CD4-positive, alpha-beta memory T cell (primary cell): ENCODE measurements around the gene OBSCN. TPM values are rescaled to one million over a fixed set of nuclear protein-coding genes. Genes with fewer than 3 reads are reported as not detected.

Experiments used
- CTCF ChIA-PET: fragments of 350-600 bp; sonication (Branson Sonifier 250); formaldehyde crosslinking; loops from one replicate; lab custom pipeline; 2021; ENCODE audit warnings: inconsistent platforms; ENCODE audit not compliant: partially characterized antibody; lab: Charles Lee
- POLR2A ChIA-PET: fragments of 350-600 bp; sonication (Branson Sonifier 250); formaldehyde crosslinking; loops from one replicate; lab custom pipeline; 2021; ENCODE audit not compliant: partially characterized antibody; lab: Charles Lee
- DNase-seq, 5 donors: peaks; one replicate each; pipeline versions ENCODE4 v3.0.0 to v3.0.0-alpha.2; 2020 to 2022; ENCODE audit warnings: mixed read lengths in 1 of 5
- H3K27ac ChIP-seq: one replicate; pipeline ENCODE4 v1.7.0; 2013; ENCODE audit warnings: low read depth, low read length
- H3K27me3 ChIP-seq: 2 replicates; pipeline ENCODE4 v1.7.0; 2013; ENCODE audit warnings: mild to moderate bottlenecking, low read length, moderate library complexity; ENCODE audit not compliant: insufficient read depth
- H3K36me3 ChIP-seq: 2 replicates; pipeline ENCODE4 v1.7.0; 2013; ENCODE audit warnings: mild to moderate bottlenecking, low read length, moderate library complexity; ENCODE audit not compliant: insufficient read depth
- H3K4me1 ChIP-seq: 2 replicates; pipeline ENCODE4 v1.7.0; 2013; ENCODE audit warnings: mild to moderate bottlenecking, low read length, moderate library complexity; ENCODE audit not compliant: insufficient read depth
- H3K4me3 ChIP-seq, 2 donors: one replicate each; pipeline ENCODE4 v1.7.0; 2013; ENCODE audit warnings: low read length in 2 of 2, mild to moderate bottlenecking in 1 of 2
- H3K9me3 ChIP-seq, 2 donors: one replicate each; pipeline ENCODE4 v1.7.0; 2013; ENCODE audit warnings: low read length in 2 of 2, control low read depth in 1 of 2; ENCODE audit not compliant: control insufficient read depth in 1 of 2
- H3K27ac Mint-ChIP-seq, 7 donors: one replicate each; pipeline ENCODE4 v1.8.0; 2020 to 2021; ENCODE audit warnings: mixed read lengths in 7 of 7, mild to moderate bottlenecking in 6 of 7, inconsistent platforms in 3 of 7, moderate library complexity in 3 of 7
- H3K27me3 Mint-ChIP-seq, 2 donors: one replicate each; pipeline ENCODE4 v1.8.0; 2020 to 2021; ENCODE audit warnings: mixed read lengths in 2 of 2
- H3K36me3 Mint-ChIP-seq, 2 donors: one replicate each; pipeline ENCODE4 v1.8.0; 2020 to 2021; ENCODE audit warnings: mixed read lengths in 2 of 2, inconsistent platforms in 1 of 2, mild to moderate bottlenecking in 1 of 2
- H3K4me1 Mint-ChIP-seq, 4 donors: one replicate each; pipeline ENCODE4 v1.8.0; 2020 to 2021; ENCODE audit warnings: mixed read lengths in 4 of 4, mild to moderate bottlenecking in 1 of 4
- H3K4me3 Mint-ChIP-seq, 8 donors: one replicate each; pipeline ENCODE4 v1.8.0; 2020 to 2021; ENCODE audit warnings: mixed read lengths in 8 of 8, mild to moderate bottlenecking in 7 of 8, moderate library complexity in 6 of 8, inconsistent platforms in 3 of 8
- H3K9me3 Mint-ChIP-seq, 8 donors: one replicate each; pipeline ENCODE4 v1.8.0; 2020 to 2021; ENCODE audit warnings: mixed read lengths in 8 of 8, mild to moderate bottlenecking in 5 of 8, inconsistent platforms in 3 of 8, moderate library complexity in 1 of 8
- intact Hi-C: fragments of 100-400 bp; cut with micrococcal nuclease; formaldehyde crosslinking; loops from one replicate; pipeline ENCODE4 v1.15.1; 2023
- polyA plus RNA-seq, 2 donors: library from polyadenylated mRNA; unstranded; fragments of 300-500 nt; fragmentation: Illumina TruSeq; gene quantifications; one replicate each; pipeline ENCODE4 v1.2.3, GENCODE V29; 2021
- total RNA-seq, 2 experiments: library from RNA; stranded (reverse); gene quantifications; one replicate each; pipeline ENCODE4 v1.2.3, GENCODE V29; 2021

OBSCN gene
- total and polyA plus RNA-seq, 4 experiments from 2014 or later = 0.19 to 91.4 (median 39.8) TPM

DNA sequence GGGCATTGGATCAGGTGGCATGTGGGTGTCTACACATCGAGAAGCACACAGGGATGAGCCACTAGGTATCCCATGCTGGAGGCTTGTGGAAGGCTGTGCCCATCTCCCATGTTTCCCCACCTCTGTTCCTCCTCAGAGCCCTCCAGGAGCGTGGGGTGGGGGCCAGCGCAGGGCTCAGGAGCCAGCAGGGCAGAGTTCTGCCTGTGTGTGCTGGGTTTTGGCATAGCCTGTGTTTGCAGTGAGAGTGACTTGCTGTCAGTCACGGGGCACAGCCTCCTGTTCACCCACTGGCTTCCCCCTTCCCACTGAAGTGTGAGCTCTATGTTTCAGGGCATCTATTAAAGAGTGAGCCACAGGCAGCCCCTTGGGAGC, 31.8 kb upstream of the OBSCN start:
- H3K27me3 ChIP-seq = no peaks in the 10 kb centered on the region
- no peaks in the 10 kb centered on the region for H3K9me3 ChIP-seq
- no peak for DNase-seq
- no peak overlapping the region for H3K4me3 ChIP-seq
- H3K36me3 Mint-ChIP-seq = peaks cover 6 to 8% of the 10 kb centered on the region in 2 donors
- H3K4me1 ChIP-seq = no peaks in the 10 kb centered on the region
- H3K27ac Mint-ChIP-seq = peak overlapping the region in 1 of 7 donors; percentile 60
- H3K4me1 Mint-ChIP-seq = peaks cover 4 to 12% (median 10%) of the 10 kb centered on the region in 4 donors
- H3K4me3 Mint-ChIP-seq = no peak overlapping the region
- H3K9me3 Mint-ChIP-seq = no peaks in the 10 kb centered on the region
- POLR2A ChIA-PET = interaction anchor here (1.5 to 4.9 kb wide), 2 partner anchors 11 to 37 kb away, joined by 5 to 26 read pairs; partner anchors contain the start of gene IBA57
- no peak overlapping the region for H3K27ac ChIP-seq
- peaks cover 3% of the 10 kb centered on the region for H3K36me3 ChIP-seq
- CTCF ChIA-PET = interaction anchor here (1.3 to 2.5 kb wide), 2 partner anchors 10 to 324 kb away, joined by 3 to 17 read pairs; partner anchors contain the start of gene IBA57
- intact Hi-C loops = no loop called here
- no peaks in the 10 kb centered on the region for H3K27me3 Mint-ChIP-seq

DNA sequence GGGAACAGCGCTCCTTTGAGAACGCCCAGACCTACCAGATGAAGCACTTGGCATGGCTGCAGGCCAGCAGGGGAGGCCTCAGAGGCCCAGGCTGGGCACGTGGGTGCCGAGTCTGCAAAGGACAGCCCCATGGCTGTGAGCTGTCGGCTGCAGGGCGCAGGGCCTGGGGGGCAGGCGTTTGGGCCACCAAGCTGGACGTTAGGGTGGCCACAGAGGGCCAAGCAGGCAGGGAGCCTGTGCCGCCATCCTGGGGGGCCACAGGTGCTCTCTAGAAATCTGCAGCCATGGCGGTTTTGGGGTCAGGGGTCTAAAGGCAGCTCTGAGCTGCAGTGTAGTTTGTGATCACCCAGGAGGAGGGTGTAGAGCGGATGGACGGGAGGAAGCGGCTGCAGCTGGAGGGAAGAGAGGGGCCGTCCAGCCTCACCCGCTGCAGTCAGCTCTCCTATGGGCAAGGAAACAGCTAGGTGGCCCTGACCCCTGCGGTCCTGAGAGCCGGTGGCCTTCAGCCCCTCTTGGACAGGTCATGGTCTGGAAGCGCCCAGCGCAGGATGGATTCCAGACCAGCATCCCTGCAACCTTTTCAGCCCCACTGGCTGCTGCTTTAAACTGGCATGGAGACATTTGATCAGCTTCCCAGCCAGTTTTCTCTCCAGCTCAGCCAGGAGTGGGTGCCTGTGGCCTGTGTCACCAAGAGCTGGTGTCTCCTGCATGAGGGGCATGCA, 31.2 kb upstream of the OBSCN start:
- CTCF ChIA-PET = interaction anchor here (0.7 to 2.5 kb wide), 3 partner anchors 10 to 323 kb away, joined by 3 to 17 read pairs (median 4); partner anchors contain the start of gene IBA57
- Mint-ChIP-seq H3K4me3 (no peak overlapping the region), H3K36me3 (peaks cover 6 to 8% of the 10 kb centered on the region in 2 donors), H3K9me3 (no peaks in the 10 kb centered on the region), H3K27ac (peak overlapping the region in 1 of 7 donors; percentile 60), H3K4me1 (peaks cover 4 to 12% (median 8%) of the 10 kb centered on the region in 4 donors), H3K27me3 (no peaks in the 10 kb centered on the region)
- intact Hi-C loops = no loop called here
- H3K36me3 ChIP-seq = peaks cover 3% of the 10 kb centered on the region
- POLR2A ChIA-PET = interaction anchor here (0.9 to 4.9 kb wide), 3 partner anchors 11 to 37 kb away, joined by 3 to 26 read pairs (median 5); partner anchors contain the start of gene IBA57
- no peaks in the 10 kb centered on the region for H3K4me1 ChIP-seq
- no peak for DNase-seq
- H3K27me3 ChIP-seq = no peaks in the 10 kb centered on the region
- H3K9me3 ChIP-seq = no peaks in the 10 kb centered on the region
- no peak overlapping the region for H3K4me3 ChIP-seq
- H3K27ac ChIP-seq = no peak overlapping the region

DNA sequence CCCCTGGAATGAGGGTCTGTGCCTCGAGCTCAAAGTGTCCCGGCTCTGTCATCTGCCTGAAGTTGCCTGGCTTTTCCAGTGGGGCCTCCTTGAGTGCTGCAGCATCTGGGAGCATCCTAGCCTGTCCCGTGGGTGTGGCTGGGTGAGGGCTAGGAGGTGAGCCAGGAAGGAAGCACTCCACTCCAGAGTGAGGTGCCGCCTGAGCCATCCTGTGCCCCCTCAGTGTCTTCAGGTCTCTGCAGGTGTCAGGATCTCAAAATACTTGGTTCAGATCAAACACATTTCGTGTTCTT, 30.7 kb upstream of the OBSCN start:
- no peaks in the 10 kb centered on the region for H3K9me3 Mint-ChIP-seq
- POLR2A ChIA-PET = interaction anchor here (0.9 to 4.9 kb wide), 3 partner anchors 11 to 36 kb away, joined by 3 to 26 read pairs (median 5); partner anchors contain the start of gene IBA57
- H3K4me3 Mint-ChIP-seq = no peak overlapping the region
- H3K4me3 ChIP-seq = no peak overlapping the region
- peaks cover 3 to 12% (median 7%) of the 10 kb centered on the region in 4 donors for H3K4me1 Mint-ChIP-seq
- DNase-seq = no peak
- CTCF ChIA-PET = interaction anchor here (0.7 to 2.5 kb wide), 3 partner anchors 11 to 323 kb away, joined by 3 to 17 read pairs (median 4); partner anchors contain the start of gene IBA57
- intact Hi-C loops = no loop called here
- no peaks in the 10 kb centered on the region for H3K9me3 ChIP-seq
- H3K27ac Mint-ChIP-seq = peak overlapping the region in 1 of 7 donors; percentile 46
- H3K27me3 Mint-ChIP-seq = no peaks in the 10 kb centered on the region
- peaks cover 6 to 8% of the 10 kb centered on the region in 2 donors for H3K36me3 Mint-ChIP-seq
- H3K4me1 ChIP-seq = no peaks in the 10 kb centered on the region
- peaks cover 3% of the 10 kb centered on the region for H3K36me3 ChIP-seq
- no peaks in the 10 kb centered on the region for H3K27me3 ChIP-seq
- H3K27ac ChIP-seq = no peak overlapping the region

DNA sequence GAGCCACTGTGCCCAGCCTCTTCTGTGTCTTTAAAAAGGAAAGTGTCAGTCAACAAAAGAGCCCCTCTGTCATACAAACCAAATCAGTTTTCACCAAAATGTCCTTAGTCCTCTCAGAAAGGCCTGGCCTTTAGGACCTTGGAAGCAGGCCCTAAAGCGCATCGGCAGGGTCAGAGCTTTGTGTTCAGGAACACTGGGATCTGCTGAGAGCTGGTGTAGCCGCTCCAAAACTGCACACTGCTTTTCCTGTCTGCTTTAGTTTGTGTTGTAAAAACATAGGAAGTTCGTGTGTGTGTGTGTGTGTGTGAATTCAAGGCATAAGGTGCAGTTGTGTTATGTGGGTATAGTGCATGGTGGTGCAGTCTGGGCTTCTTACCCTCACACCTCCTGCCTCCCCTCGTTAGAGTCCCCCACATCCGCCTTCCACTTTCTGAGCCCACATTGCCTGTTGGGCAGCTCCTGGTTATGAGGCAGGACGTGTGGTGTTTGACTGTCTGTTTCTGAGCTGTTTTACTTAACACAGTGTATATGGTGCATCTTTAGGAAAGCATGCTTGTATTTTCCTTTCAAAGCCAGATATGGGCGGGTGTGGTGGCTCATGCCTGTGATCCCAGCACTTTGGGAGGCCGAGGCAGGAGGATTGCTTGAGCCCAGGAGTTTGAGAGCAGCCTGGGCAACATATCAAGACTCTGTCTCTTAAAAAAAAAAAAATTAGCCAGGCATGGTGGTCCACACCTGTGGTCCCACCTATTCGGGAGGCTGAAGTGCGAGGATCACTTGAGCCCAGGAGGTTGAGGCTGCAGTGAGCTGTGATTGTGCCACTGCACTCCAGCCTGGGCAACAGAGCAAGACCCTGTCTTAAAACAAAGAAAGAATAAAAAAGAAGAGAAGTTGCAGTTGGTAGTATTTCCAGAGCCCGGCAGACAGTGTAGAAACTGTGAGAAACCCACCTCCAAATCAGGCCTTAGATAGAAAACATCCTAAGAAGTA, 29.8 kb upstream of the OBSCN start:
- Histone ChIP-seq H3K36me3 (peaks cover 3% of the 10 kb centered on the region), H3K27me3 (no peaks in the 10 kb centered on the region), H3K4me1 (no peaks in the 10 kb centered on the region), H3K27ac (no peak overlapping the region), H3K9me3 (no peaks in the 10 kb centered on the region), H3K4me3 (no peak overlapping the region)
- no peaks in the 10 kb centered on the region for H3K27me3 Mint-ChIP-seq
- H3K4me1 Mint-ChIP-seq = peaks cover 0 to 4% (median under 1%) of the 10 kb centered on the region in 4 donors
- CTCF ChIA-PET = interaction anchor here (2.5 kb wide), 1 partner anchor 12 kb away, joined by 17 read pairs; the partner anchor contains the start of gene IBA57
- no peaks in the 10 kb centered on the region for H3K9me3 Mint-ChIP-seq
- peak overlapping the region in 5 of 7 donors; percentile 17 to 76 (median 46) for H3K27ac Mint-ChIP-seq
- DNase-seq = no peak
- H3K4me3 Mint-ChIP-seq = no peak overlapping the region
- intact Hi-C loops = no loop called here
- H3K36me3 Mint-ChIP-seq = peaks cover 6 to 8% of the 10 kb centered on the region in 2 donors
- POLR2A ChIA-PET = interaction anchor here (1.5 to 4.9 kb wide), 2 partner anchors 13 to 35 kb away, joined by 5 to 26 read pairs; partner anchors contain the start of gene IBA57

DNA sequence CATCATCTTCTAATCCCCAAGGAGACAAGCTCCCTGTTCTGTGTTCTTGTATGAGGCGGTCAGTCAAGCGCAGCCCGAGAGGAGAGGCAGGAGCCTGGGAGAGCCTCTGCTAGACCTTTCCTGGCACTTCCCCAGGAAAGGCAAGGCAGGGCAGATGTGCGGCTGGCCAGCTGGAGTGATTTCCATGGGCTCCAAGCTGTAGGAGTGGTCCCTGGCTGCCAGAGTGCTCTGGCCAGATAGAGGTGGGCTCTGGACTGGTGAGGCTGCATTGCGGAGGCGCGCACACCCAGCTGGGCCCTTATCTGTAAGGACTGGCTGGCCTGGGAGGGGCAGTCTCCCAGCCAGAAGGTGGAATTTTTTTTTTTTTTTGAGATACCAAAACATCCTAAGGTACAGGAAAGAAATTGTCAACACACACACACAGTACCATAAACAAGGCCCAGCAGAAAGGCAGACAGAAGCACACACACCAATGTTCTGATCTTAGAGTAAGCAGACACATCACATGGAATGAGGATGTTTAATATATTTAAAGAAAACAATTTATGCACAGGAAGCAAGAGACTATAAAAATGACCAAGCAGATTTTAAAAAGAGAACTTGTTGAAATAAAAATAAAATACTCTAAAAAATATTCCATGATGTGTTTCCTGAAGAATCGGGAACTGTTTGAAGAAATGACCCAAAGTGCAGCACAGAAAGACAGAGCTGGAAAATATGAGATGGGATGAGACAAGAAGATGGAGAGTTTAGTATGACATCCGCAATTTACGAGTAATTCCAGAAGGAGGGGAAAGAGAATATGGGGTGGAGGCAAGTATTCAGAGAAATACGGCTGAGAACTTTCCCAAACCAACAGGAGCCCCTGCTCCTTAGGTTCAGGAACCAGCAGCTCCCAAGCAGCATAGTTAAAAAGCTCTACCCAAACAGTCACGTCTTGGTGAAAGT, 28.8 kb upstream of the OBSCN start:
- DNase-seq = no peak
- peaks cover 6 to 8% of the 10 kb centered on the region in 2 donors for H3K36me3 Mint-ChIP-seq
- H3K27me3 ChIP-seq = no peaks in the 10 kb centered on the region
- no peak overlapping the region for H3K27ac ChIP-seq
- no peaks in the 10 kb centered on the region for H3K27me3 Mint-ChIP-seq
- no peaks in the 10 kb centered on the region for H3K4me1 ChIP-seq
- H3K4me3 Mint-ChIP-seq = no peak overlapping the region
- H3K27ac Mint-ChIP-seq = peak overlapping the region in 6 of 7 donors; percentile 11 to 72 (median 62)
- H3K4me1 Mint-ChIP-seq = peaks cover 0 to 4% (median under 1%) of the 10 kb centered on the region in 4 donors
- ChIA-PET POLR2A (no interaction called here), CTCF (interaction anchor here (3.5 kb wide), 1 partner anchor 10 kb away, joined by 11 read pairs; no protein-coding TSS in a partner anchor)
- H3K4me3 ChIP-seq = no peak overlapping the region
- no peaks in the 10 kb centered on the region for H3K9me3 Mint-ChIP-seq
- intact Hi-C loops = no loop called here
- no peaks in the 10 kb centered on the region for H3K9me3 ChIP-seq
- H3K36me3 ChIP-seq = peaks cover 3% of the 10 kb centered on the region

DNA sequence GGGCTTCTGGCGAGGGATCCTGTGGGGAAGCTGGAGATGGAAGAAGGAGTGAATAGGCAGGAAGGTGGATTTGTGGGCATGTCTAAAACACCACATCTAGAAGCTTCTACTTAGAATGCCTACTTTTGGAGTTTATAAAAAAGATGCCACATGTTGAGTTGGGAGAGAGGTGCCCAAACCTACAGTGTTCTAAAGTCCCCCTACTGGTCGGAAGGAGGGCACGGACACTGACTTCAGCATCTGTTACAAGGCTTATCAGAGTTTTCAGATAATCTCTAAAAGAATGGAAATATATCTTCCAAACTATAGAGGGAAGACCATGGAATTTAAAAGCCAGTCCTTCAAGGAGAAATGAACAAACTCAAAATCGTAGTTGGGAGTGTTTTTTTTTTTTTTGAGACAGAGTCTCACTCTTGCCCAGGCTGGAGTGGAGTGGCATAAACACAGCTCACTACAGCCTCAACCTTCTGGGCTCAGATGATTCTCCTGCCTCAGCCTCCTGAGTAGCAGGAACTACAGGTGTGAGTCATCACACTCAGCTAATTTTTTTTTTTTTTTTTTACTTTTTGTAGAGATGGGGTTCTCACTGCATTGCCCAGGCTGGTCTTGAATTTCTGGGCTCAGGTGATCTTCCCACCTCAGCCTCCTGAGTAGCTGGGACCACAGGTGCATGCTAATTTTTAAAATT, 27.4 kb upstream of the OBSCN start:
- H3K4me3 ChIP-seq = no peak overlapping the region
- H3K36me3 ChIP-seq = peaks cover 3% of the 10 kb centered on the region
- H3K27me3 Mint-ChIP-seq = no peaks in the 10 kb centered on the region
- H3K4me1 Mint-ChIP-seq = peaks cover 4 to 9% (median 5%) of the 10 kb centered on the region in 4 donors
- POLR2A ChIA-PET = no interaction called here
- no peaks in the 10 kb centered on the region for H3K27me3 ChIP-seq
- CTCF ChIA-PET = interaction anchor here (0.6 to 3.5 kb wide), 2 partner anchors 11 to 806 kb away, joined by 4 to 11 read pairs; no protein-coding TSS in a partner anchor
- H3K9me3 Mint-ChIP-seq = no peaks in the 10 kb centered on the region
- no peak overlapping the region for H3K27ac ChIP-seq
- peaks cover 5% of the 10 kb centered on the region for H3K4me1 ChIP-seq
- no peak for DNase-seq
- H3K4me3 Mint-ChIP-seq = no peak overlapping the region
- H3K36me3 Mint-ChIP-seq = peaks cover 4 to 8% of the 10 kb centered on the region in 2 donors
- peak overlapping the region in 4 of 7 donors; percentile 36 to 56 (median 52) for H3K27ac Mint-ChIP-seq
- intact Hi-C loops = no loop called here
- no peaks in the 10 kb centered on the region for H3K9me3 ChIP-seq
